ENCODE measurements around the gene CIDEC. TPM values are rescaled to one million over a fixed set of nuclear protein-coding genes. Genes with fewer than 3 reads are reported as not detected.
"Not testable (repeated sequence)": the region's sequence is repeated elsewhere in the genome, so short reads cannot be mapped to it uniquely, and the experiment has no call there.

The CIDEC gene
- total RNA-seq, 1 experiment from 2014 or later: not detected

- Histone ChIP-seq H3K4me1 (peaks cover 11% of the 10 kb centered on the region; the same call in 1 of the 2 replicates), H3K36me3 (no peaks in the 10 kb centered on the region), H3K4me3 (no peak overlapping the region), H3K27ac (no peak overlapping the region), H3K9me3 (replicated peaks) (no peaks in the 10 kb centered on the region), H3K27me3 (no peaks in the 10 kb centered on the region)
- no peak for DNase-seq
Measured at GRCh38 chr3:9852528-9852927, 27.5 kb downstream of the CIDEC start.

- DNase-seq; H3K36me3 ChIP-seq; H3K27me3 ChIP-seq; H3K27ac ChIP-seq; H3K4me3 ChIP-seq; H3K9me3 ChIP-seq (replicated peaks): not testable (repeated sequence)
- peaks cover 11% of the 10 kb centered on the region; the same call in 1 of the 2 replicates for H3K4me1 ChIP-seq
Measured at GRCh38 chr3:9851926-9852325, 28.1 kb downstream of the CIDEC start.

- not testable (repeated sequence) for H3K27ac ChIP-seq; H3K9me3 ChIP-seq (replicated peaks); H3K36me3 ChIP-seq; DNase-seq; H3K27me3 ChIP-seq; H3K4me3 ChIP-seq
- peaks cover 11% of the 10 kb centered on the region; the same call in 1 of the 2 replicates for H3K4me1 ChIP-seq
Measured at GRCh38 chr3:9851383-9851782, 28.7 kb downstream of the CIDEC start.

- H3K27me3 ChIP-seq; H3K36me3 ChIP-seq; H3K27ac ChIP-seq; H3K9me3 ChIP-seq (replicated peaks); H3K4me3 ChIP-seq; H3K4me1 ChIP-seq: not testable (repeated sequence)
- peak in 1 of 2 experiments; percentile 48 for DNase-seq
Measured at GRCh38 chr3:9848860-9849259, 31.2 kb downstream of the CIDEC start.

- not testable (repeated sequence) for H3K4me3 ChIP-seq; H3K9me3 ChIP-seq (replicated peaks); H3K4me1 ChIP-seq; DNase-seq; H3K36me3 ChIP-seq; H3K27ac ChIP-seq; H3K27me3 ChIP-seq
Measured at GRCh38 chr3:9847870-9848269, 32.2 kb downstream of the CIDEC start.

- Histone ChIP-seq H3K4me1 (peaks cover 3% of the 10 kb centered on the region; the same call in 1 of the 2 replicates), H3K9me3 (replicated peaks) (no peaks in the 10 kb centered on the region), H3K27ac (no peak overlapping the region), H3K27me3 (no peaks in the 10 kb centered on the region), H3K36me3 (no peaks in the 10 kb centered on the region), H3K4me3 (no peak overlapping the region)
- DNase-seq: no peak
Measured at GRCh38 chr3:9846931-9847488, 33.0 kb downstream of the CIDEC start.

GRCh38 chr3:9846231-9846630, 33.8 kb downstream of the CIDEC start:
- Histone ChIP-seq H3K36me3 (peaks cover 6% of the 10 kb centered on the region; the same call in 1 of the 2 replicates), H3K4me3 (no peak overlapping the region), H3K4me1 (peaks cover 3% of the 10 kb centered on the region; the same call in 1 of the 2 replicates), H3K9me3 (replicated peaks) (no peaks in the 10 kb centered on the region), H3K27ac (no peak overlapping the region), H3K27me3 (no peaks in the 10 kb centered on the region)
- DNase-seq: no peak

- Histone ChIP-seq H3K9me3 (replicated peaks) (no peaks in the 10 kb centered on the region), H3K27me3 (no peaks in the 10 kb centered on the region), H3K4me3 (peak within 1 kb of the TSS; percentile 88), H3K4me1 (peaks cover 3% of the 10 kb centered on the region; the same call in 1 of the 2 replicates), H3K27ac (peak within 1 kb of the TSS; percentile 23; the same call in 1 of the 2 replicates), H3K36me3 (peaks cover 11% of the 10 kb centered on the region; the same call in 1 of the 2 replicates)
- peak; percentile 95 to 97 for DNase-seq
Measured at GRCh38 chr3:9843715-9844438, 36.2 kb downstream of the CIDEC start, which contains the start of gene RPUSD3. Gene RPUSD3, minus strand, starts transcription at chr3:9844008. Its CDS starts 18 bp downstream, at chr3:9843990.

- H3K27me3 ChIP-seq: no peaks in the 10 kb centered on the region
- peaks cover 11% of the 10 kb centered on the region; the same call in 1 of the 2 replicates for H3K36me3 ChIP-seq
- H3K27ac ChIP-seq: no peak overlapping the region
- DNase-seq: no peak
- H3K4me1 ChIP-seq: 0 out of 2 replicates have a peak, but pooled peaks cover 3% of the 10 kb centered on the region
- no peaks in the 10 kb centered on the region for H3K9me3 ChIP-seq (replicated peaks)
- no peak overlapping the region for H3K4me3 ChIP-seq
Measured at GRCh38 chr3:9841015-9841414, 39.0 kb downstream of the CIDEC start.

GRCh38 chr3:9838856-9839255, 41.2 kb downstream of the CIDEC start:
- Histone ChIP-seq H3K36me3 (peaks cover 14% of the 10 kb centered on the region; the same call in 1 of the 2 replicates), H3K9me3 (replicated peaks) (no peaks in the 10 kb centered on the region), H3K4me3 (no peak overlapping the region), H3K4me1 (no peaks in the 10 kb centered on the region), H3K27ac (no peak overlapping the region), H3K27me3 (no peaks in the 10 kb centered on the region)
- no peak for DNase-seq

- H3K36me3 ChIP-seq: peaks cover 17% of the 10 kb centered on the region; the same call in 1 of the 2 replicates
- no peaks in the 10 kb centered on the region for H3K4me1 ChIP-seq
- no peaks in the 10 kb centered on the region for H3K27me3 ChIP-seq
- no peaks in the 10 kb centered on the region for H3K9me3 ChIP-seq (replicated peaks)
- no peak overlapping the region for H3K27ac ChIP-seq
- H3K4me3 ChIP-seq: no peak overlapping the region
- no peak for DNase-seq
Measured at GRCh38 chr3:9837701-9838582, 42.1 kb downstream of the CIDEC start.

GRCh38 chr3:9834520-9835380, 45.3 kb downstream of the CIDEC start:
- H3K27me3 ChIP-seq: no peaks in the 10 kb centered on the region
- no peak for DNase-seq
- H3K27ac ChIP-seq: no peak overlapping the region
- H3K4me1 ChIP-seq: no peaks in the 10 kb centered on the region
- H3K4me3 ChIP-seq: no peak overlapping the region
- peaks cover 10% of the 10 kb centered on the region; the same call in 1 of the 2 replicates for H3K36me3 ChIP-seq
- no peaks in the 10 kb centered on the region for H3K9me3 ChIP-seq (replicated peaks)

GRCh38 chr3:9833078-9833477, 47.0 kb downstream of the CIDEC start:
- Histone ChIP-seq H3K36me3 (peaks cover 13% of the 10 kb centered on the region; the same call in 1 of the 2 replicates), H3K4me3 (no peak overlapping the region), H3K9me3 (replicated peaks) (no peaks in the 10 kb centered on the region), H3K4me1 (no peaks in the 10 kb centered on the region), H3K27ac (no peak overlapping the region), H3K27me3 (no peaks in the 10 kb centered on the region)
- no peak for DNase-seq

GRCh38 chr3:9831253-9831652, 48.8 kb downstream of the CIDEC start:
- Histone ChIP-seq H3K36me3 (peaks cover 13% of the 10 kb centered on the region; the same call in 1 of the 2 replicates), H3K4me3 (no peak overlapping the region)

More at GRCh38 chr3:9831253-9831652, 48.8 kb downstream of the CIDEC start:
- H3K4me1 ChIP-seq: no peaks in the 10 kb centered on the region
- no peaks in the 10 kb centered on the region for H3K27me3 ChIP-seq
- H3K27ac ChIP-seq: no peak overlapping the region
- no peaks in the 10 kb centered on the region for H3K9me3 ChIP-seq (replicated peaks)
- no peak for DNase-seq
